GM12801 (cell line): Measurements from ENCODE around the gene DIAPH3.

Experiments used
- CTCF ChIP-seq: IDR thresholded peaks from one replicate; pipeline ENCODE4 v1.5.1; 2011; ENCODE audit warnings: control low read depth; ENCODE audit not compliant: insufficient read length; ENCODE audit errors: extremely low read depth

Gene DIAPH3

DNA sequence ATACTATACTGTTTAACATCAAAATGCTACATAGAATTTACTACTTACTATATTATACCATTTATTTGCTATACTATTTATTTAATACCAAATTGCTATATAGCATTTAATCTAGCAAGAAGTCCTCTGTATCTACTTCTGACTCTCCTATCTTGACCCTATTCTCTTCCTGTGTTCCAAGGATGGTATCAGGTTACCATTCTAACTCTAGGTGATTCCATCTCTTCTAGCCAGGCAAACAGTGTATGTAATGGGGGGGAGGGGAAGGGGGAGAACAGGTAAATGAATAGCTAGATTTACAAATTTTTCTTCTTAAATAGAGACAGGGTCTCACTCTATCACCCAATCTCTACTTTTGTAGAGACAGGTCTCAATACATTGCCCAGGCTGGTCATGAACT, 200.3 kb downstream of the DIAPH3 start:
- no peak for TF ChIP-seq CTCF

GRCh38 chr13:59962343-59962742, 201.4 kb downstream of the DIAPH3 start:
- no peak for TF ChIP-seq CTCF

- TF ChIP-seq CTCF, result no peak
These were observed 203.0 kb downstream of the DIAPH3 start for GRCh38 chr13:59960683-59961082.

DNA sequence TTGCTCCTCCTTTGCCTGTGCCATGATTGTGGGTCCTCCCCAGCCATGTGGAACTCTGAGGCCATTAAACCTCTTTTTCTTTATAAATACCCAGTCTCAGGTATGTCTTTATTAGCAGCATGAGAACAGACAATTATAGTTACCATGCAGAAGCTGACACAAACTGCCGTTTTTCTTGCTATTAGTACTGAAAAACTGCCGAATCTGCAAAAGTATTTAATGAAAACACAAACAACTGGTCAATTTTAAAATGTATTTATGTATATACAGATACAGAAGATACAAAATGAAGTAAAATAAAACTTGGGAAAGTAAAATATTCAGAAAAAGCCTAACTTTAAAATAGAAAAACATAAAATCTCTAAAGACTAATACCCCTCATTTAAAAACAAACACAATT, 206.3 kb downstream of the DIAPH3 start:
- no peak for TF ChIP-seq CTCF

DNA sequence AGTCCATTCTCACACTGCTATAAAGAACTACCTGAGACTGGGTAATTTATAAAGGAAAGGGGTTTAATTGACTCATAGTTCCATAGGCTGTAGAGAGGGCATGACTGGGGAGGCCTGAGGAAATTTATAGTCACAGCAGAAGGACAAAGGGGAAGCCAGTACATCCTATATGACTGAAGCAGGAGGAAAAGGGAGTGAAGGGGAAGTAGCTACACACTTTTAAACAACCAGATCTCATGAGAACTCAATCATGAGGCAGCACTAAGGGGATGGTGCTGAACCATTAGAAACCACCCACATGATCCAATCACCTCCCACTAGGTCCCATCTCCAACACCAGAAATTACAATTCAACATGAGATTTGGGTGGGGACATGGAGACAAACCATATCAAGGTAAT, 209.1 kb downstream of the DIAPH3 start:
- TF ChIP-seq CTCF, result no peak

- TF ChIP-seq CTCF, result no peak
These were observed 212.7 kb downstream of the DIAPH3 start for GRCh38 chr13:59951011-59951410.

DNA sequence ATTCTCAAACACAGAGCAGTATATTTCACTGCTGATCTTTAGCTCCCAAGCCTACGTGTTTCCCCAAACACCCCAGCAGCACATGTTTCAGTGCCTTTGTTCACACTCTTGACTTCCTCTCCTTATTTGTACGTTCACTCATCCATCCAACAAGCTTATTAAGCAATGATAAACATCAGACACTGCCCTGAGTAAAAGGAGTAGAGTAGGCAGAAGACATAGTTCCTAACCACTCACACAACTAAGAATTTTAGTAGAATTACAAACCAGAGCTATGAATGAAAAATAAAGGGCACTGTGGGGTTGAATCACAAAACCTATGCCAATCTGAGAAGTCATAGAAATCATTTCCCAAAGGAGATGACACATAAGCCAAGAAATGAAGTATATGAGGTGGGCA, 213.5 kb downstream of the DIAPH3 start:
- no peak for TF ChIP-seq CTCF

GRCh38 chr13:59948686-59949085, 215.0 kb downstream of the DIAPH3 start:
- TF ChIP-seq CTCF, result no peak
